GM21515 (cell line): ENCODE results near the gene ARHGAP24.

Experiments used
- ATAC-seq: cut with Tn5 transposase; IDR thresholded peaks from one replicate; pipeline ENCODE4 v1.9.1; 2021; ENCODE audit not compliant: unreplicated experiment

Gene ARHGAP24

DNA sequence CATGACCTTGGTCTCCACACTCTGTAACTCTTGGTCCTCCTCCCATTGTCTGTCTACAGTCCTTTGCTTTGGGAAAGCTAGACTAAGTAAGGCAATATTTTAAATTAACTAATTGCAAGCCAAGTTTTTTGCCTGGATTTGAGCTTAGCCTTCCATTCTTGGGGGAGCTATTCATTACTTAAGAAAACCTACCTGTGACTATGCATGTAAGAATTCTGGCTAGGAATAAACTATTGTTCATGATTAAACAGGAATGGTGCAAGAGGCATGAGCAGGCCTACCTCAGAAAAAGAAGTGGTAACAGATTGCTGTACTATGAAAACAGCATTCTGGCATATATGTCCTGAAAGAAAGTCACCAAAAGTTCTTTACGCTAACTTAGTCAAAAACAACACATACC is 575.5 kb downstream of the ARHGAP24 start:
- ATAC-seq = no peak
